HEK293T (cell line): ENCODE data around the gene ANKRD34A.

ENCODE experiments used
- CTCF ChIA-PET: fragments of 350-600 bp; formaldehyde crosslinking; extraction: SDS; loops from one replicate; lab custom pipeline; 2021; ENCODE audit warnings: antibody characterized with exemption, inconsistent platforms; lab: Yijun Ruan, JAX
- POLR2A ChIA-PET: fragments of 350-600 bp; formaldehyde crosslinking; extraction: SDS; loops from one replicate; lab custom pipeline; 2020; ENCODE audit warnings: antibody characterized with exemption, inconsistent platforms; lab: Yijun Ruan, JAX
- DNase-seq: peaks from one replicate; pipeline ENCODE4 v3.0.0; 2012; ENCODE audit warnings: mixed read lengths; ENCODE audit errors: extremely low spot score
- ARNT ChIP-seq: fragments of 450-650 bp; IDR thresholded peaks from 2 replicates; pipeline ENCODE4 v1.6.1; 2017; ENCODE audit warnings: mild to moderate bottlenecking
- BHLHE40 ChIP-seq: fragments of 450-650 bp; IDR thresholded peaks from 2 replicates; pipeline ENCODE4 v1.6.1; 2016; ENCODE audit warnings: mild to moderate bottlenecking, moderate library complexity, borderline replicate concordance
- CTBP1 ChIP-seq: fragments of 450-650 bp; IDR thresholded peaks from 2 replicates; pipeline ENCODE4 v1.6.1; 2016; ENCODE audit warnings: borderline replicate concordance
- ELF4 ChIP-seq: fragments of 450-650 bp; IDR thresholded peaks from 2 replicates; pipeline ENCODE4 v1.6.1; 2017; ENCODE audit warnings: antibody characterized with exemption
- FOXA1 ChIP-seq: fragments of 450-650 bp; IDR thresholded peaks from 2 replicates; pipeline ENCODE4 v1.6.1; 2016; ENCODE audit warnings: mild to moderate bottlenecking
- FOXK2 ChIP-seq: fragments of 450-650 bp; IDR thresholded peaks from 2 replicates; pipeline ENCODE4 v1.6.1; 2016; ENCODE audit warnings: mild to moderate bottlenecking
- FOXM1 ChIP-seq: fragments of 450-650 bp; IDR thresholded peaks from 2 replicates; pipeline ENCODE4 v1.6.1; 2017; ENCODE audit warnings: mild to moderate bottlenecking, borderline replicate concordance
- HDGF ChIP-seq: fragments of 450-650 bp; IDR thresholded peaks from 2 replicates; pipeline ENCODE4 v1.6.1; 2017; ENCODE audit warnings: antibody characterized with exemption, borderline replicate concordance
- L3MBTL2 ChIP-seq: fragments of 450-650 bp; conservative IDR thresholded peaks from 2 replicates; pipeline ENCODE4 v1.6.1; 2016; ENCODE audit warnings: mild to moderate bottlenecking
- LEF1 ChIP-seq: fragments of 450-650 bp; IDR thresholded peaks from 2 replicates; pipeline ENCODE4 v1.6.1; 2017; ENCODE audit warnings: mild to moderate bottlenecking, borderline replicate concordance
- NFRKB ChIP-seq: fragments of 450-650 bp; IDR thresholded peaks from 2 replicates; pipeline ENCODE4 v1.6.1; 2016; ENCODE audit warnings: mild to moderate bottlenecking, moderate library complexity
- PKNOX1 ChIP-seq: fragments of 450-650 bp; IDR thresholded peaks from 2 replicates; pipeline ENCODE4 v1.6.1; 2016
- SP1 ChIP-seq: fragments of 450-650 bp; IDR thresholded peaks from 2 replicates; pipeline ENCODE4 v1.6.1; 2017
- SUZ12 ChIP-seq: fragments of 450-650 bp; IDR thresholded peaks from 2 replicates; pipeline ENCODE4 v1.6.1; 2016; ENCODE audit warnings: mild to moderate bottlenecking
- TARDBP ChIP-seq: fragments of 450-650 bp; IDR thresholded peaks from 2 replicates; pipeline ENCODE4 v1.6.1; 2016
- ZNF384 ChIP-seq: fragments of 450-650 bp; IDR thresholded peaks from 2 replicates; pipeline ENCODE4 v1.6.1; 2016

ANKRD34A gene

GRCh38 chr1:145949219-145949618, 15.2 kb downstream of the ANKRD34A start:
- no peak for DNase-seq
- POLR2A ChIA-PET = interaction anchor here (0.9 to 1.7 kb wide), 2 partner anchors 8 to 22 kb away, joined by 3 to 6 read pairs; partner anchors contain the start of genes LIX1L and RBM8A
- CTCF ChIA-PET = no interaction called here
- TF ChIP-seq SP1 = no peak
- TF ChIP-seq TARDBP = no peak
- no peak for TF ChIP-seq FOXK2
- no peak for TF ChIP-seq LEF1
- no peak for TF ChIP-seq FOXM1
- TF ChIP-seq CTBP1 = no peak
- no peak for TF ChIP-seq L3MBTL2
- TF ChIP-seq SUZ12 = no peak
- no peak for TF ChIP-seq HDGF
- no peak for TF ChIP-seq ELF4

- ChIA-PET CTCF (no interaction called here), POLR2A (interaction anchor here (1.7 kb wide), 1 partner anchor 10 kb away, joined by 6 read pairs; the partner anchor contains the start of gene LIX1L)
- DNase-seq = no peak
- TF ChIP-seq NFRKB = no peak
- TF ChIP-seq ARNT = no peak
- TF ChIP-seq PKNOX1 = no peak
- no peak for TF ChIP-seq FOXK2
- TF ChIP-seq FOXM1 = no peak
- no peak for TF ChIP-seq LEF1
- TF ChIP-seq SUZ12 = no peak
- TF ChIP-seq SP1 = no peak
- no peak for TF ChIP-seq FOXA1
- TF ChIP-seq HDGF = no peak
- no peak for TF ChIP-seq CTBP1
- no peak for TF ChIP-seq ELF4
- no peak for TF ChIP-seq BHLHE40
- no peak for TF ChIP-seq L3MBTL2
- no peak for TF ChIP-seq ZNF384
- TF ChIP-seq TARDBP = no peak
Observed at GRCh38 chr1:145947551-145947950, 16.8 kb downstream of the ANKRD34A start.

- TF ChIP-seq NFRKB (no peak), FOXM1 (no peak), ARNT (no peak), SUZ12 (no peak), CTBP1 (no peak), HDGF (no peak), FOXK2 (no peak), ELF4 (no peak), BHLHE40 (no peak), PKNOX1 (no peak), SP1 (no peak), L3MBTL2 (no peak), LEF1 (no peak), FOXA1 (no peak), ZNF384 (no peak), TARDBP (no peak)
- ChIA-PET CTCF (no interaction called here), POLR2A (no interaction called here)
- no peak for DNase-seq
Observed at GRCh38 chr1:145946477-145946986, 17.8 kb downstream of the ANKRD34A start.

DNA sequence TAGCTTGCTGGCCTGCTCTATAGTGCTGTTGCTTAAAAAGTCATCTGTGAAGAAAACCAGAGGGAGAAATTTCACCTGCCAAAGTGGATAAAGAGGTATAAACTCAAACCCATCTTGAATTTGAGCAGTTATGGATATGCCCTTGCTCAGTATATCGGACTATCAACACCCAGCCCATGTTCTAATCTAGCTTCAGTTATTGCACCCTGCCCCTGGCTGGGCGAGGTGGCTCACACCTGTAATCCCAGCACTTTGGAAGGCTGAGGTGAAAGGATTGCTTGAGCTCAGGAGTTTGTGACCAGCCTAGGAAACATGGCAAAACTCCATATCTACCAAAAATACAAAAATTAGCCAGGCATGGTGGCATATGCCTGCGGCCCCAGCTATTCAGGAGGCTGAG, 19.8 kb downstream of the ANKRD34A start:
- CTCF ChIA-PET = no interaction called here
- POLR2A ChIA-PET = interaction anchor here (0.6 to 1.5 kb wide), 3 partner anchors 13 to 20 kb away, joined by 3 to 5 read pairs (median 4); partner anchors contain the start of genes ANKRD34A, LIX1L, POLR3GL and RBM8A
- TF ChIP-seq HDGF (no peak), FOXK2 (no peak), PKNOX1 (no peak), CTBP1 (no peak), SUZ12 (no peak), BHLHE40 (no peak), ARNT (no peak), ZNF384 (no peak), L3MBTL2 (no peak)
- no peak for DNase-seq

DNA sequence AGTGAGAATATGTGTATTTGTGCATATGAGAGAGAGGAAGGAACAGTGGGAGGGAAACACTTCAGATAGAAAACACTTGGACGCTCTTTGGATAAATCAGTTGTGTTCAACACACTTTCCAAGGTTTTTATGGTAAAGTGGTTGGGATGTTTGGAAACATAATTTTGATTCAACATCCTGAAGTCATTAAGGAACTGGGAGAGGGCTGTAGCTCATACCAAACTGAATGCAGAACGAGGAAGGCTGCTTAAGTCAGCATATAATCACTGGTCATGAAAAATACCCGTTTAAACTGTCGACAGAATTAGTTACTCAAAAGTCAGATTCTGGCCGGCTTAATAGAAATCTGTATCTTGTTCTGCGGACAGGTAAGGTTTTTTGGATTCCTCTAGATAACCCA, 21.5 kb downstream of the ANKRD34A start:
- DNase-seq = no peak
- no peak for TF ChIP-seq LEF1
- no peak for TF ChIP-seq FOXM1
- TF ChIP-seq FOXK2 = no peak
- no peak for TF ChIP-seq BHLHE40
- TF ChIP-seq ARNT = no peak
- TF ChIP-seq ELF4 = no peak
- no peak for TF ChIP-seq PKNOX1
- TF ChIP-seq TARDBP = no peak
- TF ChIP-seq NFRKB = no peak
- no peak for TF ChIP-seq ZNF384
- no peak for TF ChIP-seq SP1
- TF ChIP-seq CTBP1 = no peak
- TF ChIP-seq L3MBTL2 = no peak
- TF ChIP-seq FOXA1 = no peak
- no peak for TF ChIP-seq HDGF
- no peak for TF ChIP-seq SUZ12
- ChIA-PET POLR2A (interaction anchor here (0.9 to 3.4 kb wide), 4 partner anchors 11 to 21 kb away, joined by 3 to 20 read pairs (median 12); partner anchors contain the start of genes ANKRD34A, LIX1L, POLR3GL and RBM8A), CTCF (interaction anchor here (0.9 to 1.5 kb wide), 2 partner anchors 16 to 51 kb away, joined by 4 read pairs; partner anchors contain the start of gene RBM8A)
